ENCODE measurements around the gene APOF. TPM values are rescaled to one million over a fixed set of nuclear protein-coding genes. Genes with fewer than 3 reads are reported as not detected.

Gene APOF
- total and polyA plus RNA-seq, 2 donors from 2014 or later, result not detected

GRCh38 chr12:56359851-56360767, 2.5 kb downstream of the APOF start, which contains the start of gene STAT2:
Gene STAT2 (minus strand): TSS chr12:56360107. CDS start chr12:56356571, 3,536 bp downstream.
- Histone ChIP-seq H3K4me1 (ENCODE audit: control insufficient read depth in 2 of 3, insufficient read depth in 2 of 3, low read depth in 1 of 3, low read length in 3 of 3) (peaks cover 0 to 4% (median 3%) of the 10 kb centered on the region in 3 donors), H3K9ac (ENCODE audit: low read length in 3 of 3) (peak within 1 kb of the TSS; percentile 65 to 92 (median 89)), H3K27ac (ENCODE audit: low read depth in 2 of 2, low read length in 2 of 2) (peak within 1 kb of the TSS; percentile 81 to 93), H3K9me3 (ENCODE audit: control insufficient read depth in 2 of 3, insufficient read depth in 1 of 3, low read length in 3 of 3) (no peaks in the 10 kb centered on the region), H3K4me3 (ENCODE audit: low read length in 3 of 3) (peak within 1 kb of the TSS; percentile 86 to 97 (median 94)), H3K27me3 (ENCODE audit: control insufficient read depth, insufficient read depth, low read length) (no peaks in the 10 kb centered on the region), H3K36me3 (ENCODE audit: control insufficient read depth in 2 of 3, insufficient read depth in 3 of 3, low read length in 3 of 3) (peaks cover 3 to 12% (median 12%) of the 10 kb centered on the region in 3 donors)
- intact Hi-C loops (cut with DNase I), result no loop called here
- DNase-seq, result peak; percentile 100
- FAIRE-seq, result peak; percentile 99
- TF ChIP-seq CTCF (IDR thresholded peaks at IDR 0.05; ENCODE audit: borderline replicate concordance, extremely low read depth, insufficient read depth), result peak; percentile 7

- H3K4me3 ChIP-seq (ENCODE audit: low read length in 3 of 3), result peak overlapping the region; percentile 79 to 97 (median 94)
- peak overlapping the region; percentile 65 to 92 (median 89) for H3K9ac ChIP-seq (ENCODE audit: low read length in 3 of 3)
- FAIRE-seq, result no peak
- no peaks in the 10 kb centered on the region for H3K27me3 ChIP-seq (ENCODE audit: control insufficient read depth, insufficient read depth, low read length)
- no peak for TF ChIP-seq CTCF (IDR thresholded peaks at IDR 0.05; ENCODE audit: borderline replicate concordance, extremely low read depth, insufficient read depth)
- H3K4me1 ChIP-seq (ENCODE audit: control insufficient read depth in 2 of 3, insufficient read depth in 2 of 3, low read depth in 1 of 3, low read length in 3 of 3), result peaks cover 0 to 4% (median 3%) of the 10 kb centered on the region in 3 donors
- intact Hi-C loops (cut with DNase I), result no loop called here
- no peaks in the 10 kb centered on the region for H3K9me3 ChIP-seq (ENCODE audit: control insufficient read depth in 2 of 3, insufficient read depth in 1 of 3, low read length in 3 of 3)
- peak in 2 of 5 donors; percentile 29 to 68 for DNase-seq
- peak overlapping the region in 1 of 2 donors; percentile 45 for H3K27ac ChIP-seq (ENCODE audit: low read depth in 2 of 2, low read length in 2 of 2)
- peaks cover 3 to 23% (median 22%) of the 10 kb centered on the region in 3 donors for H3K36me3 ChIP-seq (ENCODE audit: control insufficient read depth in 2 of 3, insufficient read depth in 3 of 3, low read length in 3 of 3)
Measured at GRCh38 chr12:56358836-56359532, 3.7 kb downstream of the APOF start.

DNA sequence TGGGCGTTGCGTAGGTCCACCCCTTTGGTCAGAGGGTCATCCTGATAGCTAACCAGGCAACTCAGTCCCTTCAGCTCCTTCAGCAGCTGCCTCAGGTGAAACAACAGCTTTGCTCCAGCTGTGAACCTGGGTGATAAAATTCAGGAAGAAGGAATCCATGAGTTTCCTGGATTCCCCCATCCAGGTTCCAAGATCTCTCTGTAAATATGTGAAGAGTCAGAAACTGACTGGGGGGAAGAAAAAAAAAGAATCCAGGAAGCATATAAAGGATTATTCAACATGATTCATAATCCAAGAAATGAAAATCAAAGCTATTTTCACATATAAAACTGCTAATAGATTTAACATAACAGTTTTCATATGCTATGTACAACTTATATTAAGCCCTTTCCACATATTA, 11.3 kb downstream of the APOF start:
- no peaks in the 10 kb centered on the region for H3K27me3 ChIP-seq (ENCODE audit: control insufficient read depth, insufficient read depth, low read length)
- no peaks in the 10 kb centered on the region for H3K4me1 ChIP-seq (ENCODE audit: control insufficient read depth in 2 of 3, insufficient read depth in 2 of 3, low read depth in 1 of 3, low read length in 3 of 3)
- FAIRE-seq (no peak), DNase-seq (no peak)
- H3K4me3 ChIP-seq (ENCODE audit: low read length in 3 of 3), result no peak overlapping the region
- no peak overlapping the region for H3K9ac ChIP-seq (ENCODE audit: low read length in 3 of 3)
- H3K36me3 ChIP-seq (ENCODE audit: control insufficient read depth in 2 of 3, insufficient read depth in 3 of 3, low read length in 3 of 3), result peaks cover 5 to 60% (median 58%) of the 10 kb centered on the region in 3 donors
- intact Hi-C loops (cut with DNase I), result no loop called here
- H3K27ac ChIP-seq (ENCODE audit: low read depth in 2 of 2, low read length in 2 of 2), result no peak overlapping the region
- H3K9me3 ChIP-seq (ENCODE audit: control insufficient read depth in 2 of 3, insufficient read depth in 1 of 3, low read length in 3 of 3), result no peaks in the 10 kb centered on the region
- no peak for TF ChIP-seq CTCF (IDR thresholded peaks at IDR 0.05; ENCODE audit: borderline replicate concordance, extremely low read depth, insufficient read depth)

Data from kidney (tissue), 14 donors.